Panc1 (cell line): ENCODE results near the gene RGS3. TPM values are rescaled to one million over a fixed set of nuclear protein-coding genes. Genes with fewer than 3 reads are reported as not detected.

Source experiments
- ATAC-seq: fragments of 200-7000 bp; cut with Tn5 transposase; 2 replicates; pipeline ENCODE4 v1.9.1; 2020; ENCODE audit warnings: mild to moderate bottlenecking, moderate library complexity
- BruUV-seq: library from RNA; stranded (reverse); fragments of 400-500 nt; replicated peaks from 2 replicates; lab custom pipeline; 2021; lab: Mats Ljungman, UMichigan
- CTCF ChIA-PET: fragments of 300-600 bp; sonication (Branson Sonifier 250); formaldehyde crosslinking; loops from one replicate; lab custom pipeline; 2022; ENCODE audit warnings: antibody characterized with exemption; lab: Charles Lee
- POLR2A ChIA-PET: fragments of 300-600 bp; sonication (Branson Sonifier 250); formaldehyde crosslinking; loops from one replicate; lab custom pipeline; 2022; ENCODE audit warnings: antibody characterized with exemption; lab: Charles Lee
- DNase-seq: peaks from one replicate; pipeline ENCODE4 v3.0.0-alpha.2; 2010; ENCODE audit warnings: low read depth, low spot score
- H3K27ac ChIP-seq: 2 replicates; pipeline ENCODE4 v1.5.1; 2011; ENCODE audit warnings: mild to moderate bottlenecking, low read length, inconsistent platforms
- H3K27me3 ChIP-seq: fragments of 200-500 bp; sonication (Bioruptor generic); 2 replicates; pipeline ENCODE4 v1.6.0; 2014; ENCODE audit warnings: low read length, inconsistent platforms; ENCODE audit not compliant: control insufficient read depth, insufficient read depth
- H3K36me3 ChIP-seq: fragments of 200-500 bp; sonication (Bioruptor generic); 2 replicates; pipeline ENCODE4 v1.5.1; 2014; ENCODE audit warnings: inconsistent platforms, mild to moderate bottlenecking, low read length, moderate library complexity; ENCODE audit not compliant: control insufficient read depth, insufficient read depth
- H3K4me1 ChIP-seq: 2 replicates; pipeline ENCODE4 v1.5.1; 2011; ENCODE audit warnings: inconsistent platforms, mild to moderate bottlenecking, low read length, moderate library complexity; ENCODE audit not compliant: control insufficient read depth, insufficient read depth
- H3K4me3 ChIP-seq, 2 experiments: 2 replicates each; pipeline ENCODE4 v1.5.1; 2011 to 2012; ENCODE audit warnings: low read depth in 2 of 2, low read length in 2 of 2, mild to moderate bottlenecking in 2 of 2, inconsistent platforms in 1 of 2, moderate library complexity in 1 of 2
- H3K9me3 ChIP-seq: fragments of 200-500 bp; sonication (Bioruptor generic); 2 replicates; pipeline ENCODE4 v1.5.1; 2014; ENCODE audit warnings: low read depth, mild to moderate bottlenecking, inconsistent platforms, low read length, moderate library complexity; ENCODE audit not compliant: control insufficient read depth, insufficient read depth
- CTCF ChIP-seq: fragments of 450-650 bp; IDR thresholded peaks from 2 replicates; pipeline ENCODE4 v1.5.1; 2017; ENCODE audit warnings: mild to moderate bottlenecking
- POLR2AphosphoS5 ChIP-seq: IDR thresholded peaks from 2 replicates; pipeline ENCODE4 v1.6.1; 2012; ENCODE audit warnings: mild to moderate bottlenecking, low read depth, low read length, moderate library complexity
- SIN3A ChIP-seq: IDR thresholded peaks from 2 replicates; pipeline ENCODE4 v1.6.1; 2012; ENCODE audit warnings: low read depth, mild to moderate bottlenecking, low read length, moderate library complexity, borderline replicate concordance; ENCODE audit not compliant: insufficient read depth
- TCF7L2 ChIP-seq: IDR thresholded peaks from 2 replicates; pipeline ENCODE4 v1.6.1; 2011; ENCODE audit warnings: mild to moderate bottlenecking, low read depth, low read length, inconsistent platforms
- in situ Hi-C: cut with HindIII; loops from 2 replicates; pipeline ENCODE4 v1.10.0; 2016; ENCODE audit warnings: low sequenced_read_pairs, low pct_unique_long_range_greater_than_20kb
- intact Hi-C: fragments of 100-400 bp; cut with micrococcal nuclease; formaldehyde crosslinking; loops from one replicate; pipeline ENCODE4 v1.10.0; 2022; ENCODE audit not compliant: unreplicated experiment
- total RNA-seq: library from RNA; stranded (reverse); gene quantifications from one replicate; pipeline ENCODE4 v1.2.1, GENCODE V29; 2021; ENCODE audit not compliant: unreplicated experiment
- TF ChIP-seq, protein P1 (sequence below), 2 experiments: IDR thresholded peaks; 2 replicates each; pipeline ENCODE4 v1.6.1; 2011 to 2012; ENCODE audit warnings: low read depth in 2 of 2, control low read depth in 1 of 2, low read length in 1 of 2, mild to moderate bottlenecking in 1 of 2, moderate library complexity in 1 of 2; ENCODE audit not compliant: insufficient read depth in 1 of 2

Gene RGS3
- total RNA-seq, 1 experiment from 2014 or later: 15.1 TPM

GRCh38 chr9:113569472-113570060 lies 106.0 kb downstream of the RGS3 start:
- Histone ChIP-seq H3K4me3 (no peak overlapping the region), H3K27me3 (no peaks in the 10 kb centered on the region), H3K27ac (no peak overlapping the region), H3K36me3 (no peaks in the 10 kb centered on the region), H3K9me3 (no peaks in the 10 kb centered on the region), H3K4me1 (peaks cover 2% of the 10 kb centered on the region)
- intact Hi-C loops: no loop called here
- ChIA-PET CTCF (no interaction called here), POLR2A (no interaction called here)
- DNase-seq (no peak), ATAC-seq (no peak)
- in situ Hi-C loops: no loop called here
- BruUV-seq: no TSS peak
- TF ChIP-seq POLR2AphosphoS5: no peak
- TF ChIP-seq TCF7L2: no peak
- TF ChIP-seq SIN3A: no peak

- Histone ChIP-seq H3K4me3 (no peak overlapping the region), H3K4me1 (no peaks in the 10 kb centered on the region; the same call in 1 of the 2 replicates), H3K27ac (no peak overlapping the region), H3K9me3 (no peaks in the 10 kb centered on the region), H3K27me3 (no peaks in the 10 kb centered on the region), H3K36me3 (no peaks in the 10 kb centered on the region)
- CTCF ChIA-PET: no interaction called here
- in situ Hi-C loops (no loop called here), intact Hi-C loops (no loop called here)
- ATAC-seq (no peak), DNase-seq (no peak)
- TF ChIP-seq TCF7L2 (no peak), CTCF (no peak), SIN3A (no peak), POLR2AphosphoS5 (no peak)
- TF ChIP-seq, protein P1, sequence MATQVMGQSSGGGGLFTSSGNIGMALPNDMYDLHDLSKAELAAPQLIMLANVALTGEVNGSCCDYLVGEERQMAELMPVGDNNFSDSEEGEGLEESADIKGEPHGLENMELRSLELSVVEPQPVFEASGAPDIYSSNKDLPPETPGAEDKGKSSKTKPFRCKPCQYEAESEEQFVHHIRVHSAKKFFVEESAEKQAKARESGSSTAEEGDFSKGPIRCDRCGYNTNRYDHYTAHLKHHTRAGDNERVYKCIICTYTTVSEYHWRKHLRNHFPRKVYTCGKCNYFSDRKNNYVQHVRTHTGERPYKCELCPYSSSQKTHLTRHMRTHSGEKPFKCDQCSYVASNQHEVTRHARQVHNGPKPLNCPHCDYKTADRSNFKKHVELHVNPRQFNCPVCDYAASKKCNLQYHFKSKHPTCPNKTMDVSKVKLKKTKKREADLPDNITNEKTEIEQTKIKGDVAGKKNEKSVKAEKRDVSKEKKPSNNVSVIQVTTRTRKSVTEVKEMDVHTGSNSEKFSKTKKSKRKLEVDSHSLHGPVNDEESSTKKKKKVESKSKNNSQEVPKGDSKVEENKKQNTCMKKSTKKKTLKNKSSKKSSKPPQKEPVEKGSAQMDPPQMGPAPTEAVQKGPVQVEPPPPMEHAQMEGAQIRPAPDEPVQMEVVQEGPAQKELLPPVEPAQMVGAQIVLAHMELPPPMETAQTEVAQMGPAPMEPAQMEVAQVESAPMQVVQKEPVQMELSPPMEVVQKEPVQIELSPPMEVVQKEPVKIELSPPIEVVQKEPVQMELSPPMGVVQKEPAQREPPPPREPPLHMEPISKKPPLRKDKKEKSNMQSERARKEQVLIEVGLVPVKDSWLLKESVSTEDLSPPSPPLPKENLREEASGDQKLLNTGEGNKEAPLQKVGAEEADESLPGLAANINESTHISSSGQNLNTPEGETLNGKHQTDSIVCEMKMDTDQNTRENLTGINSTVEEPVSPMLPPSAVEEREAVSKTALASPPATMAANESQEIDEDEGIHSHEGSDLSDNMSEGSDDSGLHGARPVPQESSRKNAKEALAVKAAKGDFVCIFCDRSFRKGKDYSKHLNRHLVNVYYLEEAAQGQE (IDR thresholded peaks at IDR 0.05; ENCODE audit: insufficient read depth in 1 of 2, low read depth in 2 of 2, low read length in 1 of 2): no peak
- POLR2A ChIA-PET: no interaction called here
- BruUV-seq: no TSS peak
Observed at GRCh38 chr9:113570106-113570505, 106.6 kb downstream of the RGS3 start.
